Naive thymus-derived CD8-positive, alpha-beta T cell (primary cell): ENCODE data around the gene TBC1D22A. TPM values are rescaled to one million over a fixed set of nuclear protein-coding genes. Genes with fewer than 3 reads are reported as not detected.

Source experiments
- ATAC-seq, 2 donors: fragments of 150-1000 bp; cut with Tn5 transposase in 1 of 2; sonication (Bioruptor Pico), chemical (Tn5 transposase) in 1 of 2; 1 replicate in 1 of 2; 2 replicates in 1 of 2; pipeline ENCODE4 v1.10.0; 2021; ENCODE audit warnings: mild to moderate bottlenecking in 2 of 2, moderate library complexity in 2 of 2
- POLR2A ChIA-PET: fragments of 350-600 bp; sonication (Branson Sonifier 250); formaldehyde crosslinking; loops from one replicate; lab custom pipeline; 2021; ENCODE audit warnings: antibody characterized with exemption; lab: Charles Lee
- DNase-seq, 10 donors: peaks; one replicate each; pipeline versions ENCODE4 v3.0.0 to v3.0.0-alpha.2; 2020 to 2022
- H3K27ac Mint-ChIP-seq, 10 donors: one replicate each; pipeline ENCODE4 v1.8.0; 2020 to 2022; ENCODE audit warnings: mild to moderate bottlenecking in 10 of 10, mixed read lengths in 10 of 10, moderate library complexity in 4 of 10, inconsistent platforms in 1 of 10
- H3K27me3 Mint-ChIP-seq, 5 donors: one replicate each; pipeline ENCODE4 v1.8.0; 2021 to 2022; ENCODE audit warnings: mixed read lengths in 5 of 5
- H3K36me3 Mint-ChIP-seq, 3 donors: one replicate each; pipeline ENCODE4 v1.8.0; 2020 to 2022; ENCODE audit warnings: mixed read lengths in 3 of 3, mild to moderate bottlenecking in 2 of 3, inconsistent platforms in 1 of 3
- H3K4me1 Mint-ChIP-seq, 4 donors: one replicate each; pipeline ENCODE4 v1.8.0; 2021 to 2022; ENCODE audit warnings: mixed read lengths in 4 of 4
- H3K4me3 Mint-ChIP-seq, 10 donors: one replicate each; pipeline ENCODE4 v1.8.0; 2020 to 2022; ENCODE audit warnings: mild to moderate bottlenecking in 10 of 10, mixed read lengths in 10 of 10, moderate library complexity in 6 of 10, inconsistent platforms in 1 of 10
- H3K9me3 Mint-ChIP-seq, 9 donors: one replicate each; pipeline ENCODE4 v1.8.0; 2020 to 2022; ENCODE audit warnings: mixed read lengths in 9 of 9, mild to moderate bottlenecking in 3 of 9, inconsistent platforms in 1 of 9, moderate library complexity in 1 of 9
- polyA plus RNA-seq, 3 donors: library from polyadenylated mRNA; unstranded; fragments of 300-500 nt; fragmentation: Illumina TruSeq; gene quantifications; one replicate each; pipeline ENCODE4 v1.2.3, GENCODE V29; 2021
- total RNA-seq, 8 experiments: library from RNA in 2 of 8; stranded (reverse) in 2 of 8; gene quantifications; one replicate each; pipeline ENCODE4 v1.2.3 and lab custom pipeline; 2021 to 2026

The TBC1D22A gene
- total and polyA plus RNA-seq, 5 experiments from 2014 or later = 23.0 to 57.2 (median 24.6) TPM

DNA sequence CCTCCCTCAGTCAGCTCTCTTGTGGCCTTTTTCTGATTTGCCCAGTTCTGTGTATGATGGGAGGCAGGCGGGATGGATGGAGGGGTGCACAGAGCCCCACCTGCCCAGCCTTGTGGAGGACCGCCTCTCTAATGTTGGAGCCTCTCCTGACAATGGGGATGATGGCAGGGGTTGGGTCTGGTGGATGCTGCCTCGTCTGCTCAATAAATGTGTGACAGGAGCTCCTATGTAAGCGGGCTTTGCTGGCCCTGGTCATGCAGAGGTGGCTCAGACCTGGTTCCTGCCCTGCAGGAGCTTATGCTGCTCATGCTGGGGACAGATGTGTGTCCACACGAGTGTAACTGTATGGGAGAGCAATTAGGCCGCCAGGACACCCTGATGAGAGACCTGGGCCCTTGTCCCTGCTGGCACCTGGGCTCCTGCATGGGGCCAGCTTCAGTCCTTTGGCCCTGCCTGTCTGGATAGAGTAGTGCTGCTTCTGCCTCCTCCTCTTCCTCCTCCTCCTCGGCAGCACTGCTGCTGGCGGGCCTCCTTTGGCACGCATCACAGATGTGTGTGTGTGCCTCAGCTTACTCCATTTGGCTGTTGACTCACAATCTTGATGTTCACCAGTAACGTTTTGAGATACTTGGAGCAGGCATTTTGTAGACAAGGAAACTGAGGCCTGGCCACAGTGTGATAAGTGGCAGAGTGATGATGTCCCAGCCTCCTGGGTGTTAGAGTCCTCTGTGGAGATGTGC lies 131.0 kb downstream of the TBC1D22A start:
- Mint-ChIP-seq H3K36me3 (peaks cover 0 to 67% (median 4%) of the 10 kb centered on the region in 3 donors), H3K4me3 (no peak overlapping the region), H3K9me3 (no peaks in the 10 kb centered on the region), H3K27me3 (no peaks in the 10 kb centered on the region), H3K27ac (peak overlapping the region in 2 of 10 donors; percentile 50 to 75), H3K4me1 (peaks cover 18 to 25% (median 22%) of the 10 kb centered on the region in 4 donors)
- POLR2A ChIA-PET = interaction anchor here (0.6 kb wide), 1 partner anchor 1720 kb away, joined by 4 read pairs; no protein-coding TSS in a partner anchor
- no peak for ATAC-seq
- no peak for DNase-seq

- Mint-ChIP-seq H3K36me3 (peaks cover 0 to 70% (median 6%) of the 10 kb centered on the region in 3 donors), H3K4me3 (no peak overlapping the region), H3K27me3 (no peaks in the 10 kb centered on the region), H3K27ac (no peak overlapping the region), H3K9me3 (no peaks in the 10 kb centered on the region), H3K4me1 (peaks cover 22 to 26% (median 25%) of the 10 kb centered on the region in 4 donors)
- DNase-seq = no peak
- no peak for ATAC-seq
- POLR2A ChIA-PET = no interaction called here
Measured at GRCh38 chr22:46894081-46894671, 131.7 kb downstream of the TBC1D22A start.

DNA sequence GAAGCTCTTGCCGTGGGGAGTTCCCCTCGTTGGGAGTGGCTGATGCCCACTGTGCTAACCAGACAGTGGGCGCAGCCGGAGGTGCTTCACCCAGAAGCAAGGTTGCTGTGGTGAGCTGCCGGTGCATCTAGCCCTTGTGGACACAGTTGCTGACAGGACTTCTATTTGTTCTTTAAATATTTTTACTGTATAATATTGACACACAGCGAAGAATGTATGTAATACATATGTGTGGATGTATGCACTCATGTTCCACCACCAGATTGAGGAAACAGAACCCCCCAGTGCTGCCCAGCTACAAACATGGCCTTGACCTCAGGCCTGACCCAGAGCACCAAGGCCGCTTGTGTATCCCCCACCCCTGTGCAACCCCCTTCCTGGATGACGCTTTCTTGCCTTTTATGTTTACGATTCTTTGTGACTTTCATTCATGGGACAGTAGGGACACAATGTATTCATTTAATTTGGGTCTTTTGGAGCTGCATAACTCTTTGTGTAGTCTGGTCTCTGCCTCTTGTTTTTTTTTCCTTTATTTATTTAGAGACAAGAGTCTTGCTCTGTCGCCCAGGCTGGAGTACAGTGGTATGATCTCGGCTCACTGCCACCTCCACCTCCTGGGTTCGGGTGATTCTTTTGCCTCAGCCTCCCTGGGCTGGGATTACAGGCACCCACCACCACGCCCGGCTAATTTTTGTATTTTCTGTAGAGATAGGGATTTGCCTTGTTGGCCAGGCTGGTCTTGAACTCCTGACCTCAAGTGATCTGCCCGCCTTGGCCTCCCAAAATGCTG lies 132.6 kb downstream of the TBC1D22A start:
- peak overlapping the region in 2 of 10 donors; percentile 1 to 12 for H3K27ac Mint-ChIP-seq
- H3K4me3 Mint-ChIP-seq = no peak overlapping the region
- peaks cover 24 to 27% (median 26%) of the 10 kb centered on the region in 4 donors for H3K4me1 Mint-ChIP-seq
- no peak for DNase-seq
- no peak for ATAC-seq
- H3K36me3 Mint-ChIP-seq = peaks cover 0 to 70% (median 6%) of the 10 kb centered on the region in 3 donors
- H3K9me3 Mint-ChIP-seq = no peaks in the 10 kb centered on the region
- H3K27me3 Mint-ChIP-seq = no peaks in the 10 kb centered on the region
- POLR2A ChIA-PET = no interaction called here

DNA sequence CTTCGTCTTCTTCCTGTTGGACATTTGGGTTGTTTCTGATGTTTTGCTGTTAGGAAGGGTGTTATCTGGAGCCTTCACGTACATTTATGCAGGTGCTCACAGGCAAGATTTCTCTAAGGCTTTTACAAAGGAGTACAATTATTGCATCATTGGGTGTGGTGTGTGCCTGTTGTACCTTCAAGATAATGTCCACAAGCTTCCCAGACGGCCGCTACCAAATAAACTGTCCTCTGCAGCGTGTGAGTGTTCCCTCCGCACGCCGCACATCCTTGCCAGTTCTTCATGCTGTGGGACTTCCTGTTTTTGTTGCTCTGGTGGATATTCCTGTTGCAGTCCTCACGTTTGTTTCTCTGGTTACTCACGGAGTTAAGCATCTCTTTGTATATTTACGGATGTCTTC lies 133.3 kb downstream of the TBC1D22A start:
- peaks cover 28 to 34% (median 30%) of the 10 kb centered on the region in 4 donors for H3K4me1 Mint-ChIP-seq
- H3K4me3 Mint-ChIP-seq = no peak overlapping the region
- ATAC-seq (no peak), DNase-seq (no peak)
- H3K27me3 Mint-ChIP-seq = no peaks in the 10 kb centered on the region
- no peaks in the 10 kb centered on the region for H3K9me3 Mint-ChIP-seq
- peak overlapping the region in 1 of 10 donors; percentile 48 for H3K27ac Mint-ChIP-seq
- H3K36me3 Mint-ChIP-seq = peaks cover 0 to 73% (median 6%) of the 10 kb centered on the region in 3 donors
- POLR2A ChIA-PET = no interaction called here

GRCh38 chr22:46896166-46896565 lies 133.7 kb downstream of the TBC1D22A start:
- POLR2A ChIA-PET = no interaction called here
- Mint-ChIP-seq H3K4me1 (peaks cover 26 to 34% (median 30%) of the 10 kb centered on the region in 4 donors), H3K36me3 (peaks cover 0 to 73% (median 6%) of the 10 kb centered on the region in 3 donors), H3K27ac (peak overlapping the region in 1 of 10 donors; percentile 77), H3K4me3 (no peak overlapping the region), H3K9me3 (no peaks in the 10 kb centered on the region), H3K27me3 (no peaks in the 10 kb centered on the region)
- ATAC-seq (no peak), DNase-seq (no peak)

DNA sequence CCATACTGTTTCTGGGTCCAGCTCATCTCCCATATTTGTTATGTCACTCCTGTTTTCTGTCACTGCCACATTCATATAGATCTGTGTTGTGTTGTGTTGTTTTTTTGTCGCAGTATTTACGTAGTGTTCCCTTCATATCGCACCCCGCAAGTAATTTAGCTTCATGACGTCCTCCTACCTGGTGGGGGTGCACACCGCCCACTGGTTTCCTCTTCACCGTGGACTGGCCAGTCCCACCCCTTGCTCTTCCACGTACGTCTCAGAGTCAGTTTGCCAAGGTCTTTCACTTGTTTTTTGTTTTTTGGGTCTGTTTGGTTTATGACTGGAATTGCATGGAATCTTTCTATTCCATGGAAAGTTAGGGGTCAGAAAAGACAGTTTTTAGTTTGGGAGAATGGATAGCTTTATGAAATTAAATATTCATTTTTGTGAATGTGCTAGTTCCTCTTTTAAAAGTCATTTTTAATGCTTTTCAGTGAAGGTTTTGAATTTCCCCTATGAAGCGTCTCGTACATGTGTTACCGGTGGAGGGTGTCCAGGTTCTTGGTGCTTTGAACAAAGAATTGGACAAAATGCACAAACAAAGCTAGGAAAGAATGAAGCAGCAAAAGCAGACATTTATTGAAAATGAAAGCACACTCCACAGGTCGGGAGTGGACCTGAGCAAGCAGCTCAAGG lies 134.3 kb downstream of the TBC1D22A start:
- POLR2A ChIA-PET = no interaction called here
- H3K9me3 Mint-ChIP-seq = no peaks in the 10 kb centered on the region

DNA sequence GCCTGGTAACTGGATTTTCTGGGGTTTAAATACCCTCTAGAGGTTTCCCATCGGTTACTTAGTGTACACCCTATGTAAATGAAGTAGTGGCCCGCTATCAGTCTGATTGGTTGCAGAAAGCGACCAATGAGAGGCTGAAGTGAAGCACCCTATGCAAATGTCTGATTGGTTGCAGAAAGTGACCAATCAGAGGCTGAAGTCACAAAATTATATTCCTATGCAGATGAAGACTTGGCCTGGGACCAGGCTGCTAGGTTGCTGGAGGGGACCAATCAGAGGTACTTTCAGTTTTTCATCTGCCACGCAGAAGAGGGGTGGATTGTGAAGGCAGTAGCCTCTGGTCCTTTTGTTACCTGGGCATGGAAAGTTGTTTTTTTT lies 134.8 kb downstream of the TBC1D22A start:
- peak overlapping the region in 1 of 10 donors; percentile 9 for H3K27ac Mint-ChIP-seq
- POLR2A ChIA-PET = no interaction called here
- no peak for DNase-seq
- no peaks in the 10 kb centered on the region for H3K27me3 Mint-ChIP-seq
- peaks cover 0 to 74% (median 6%) of the 10 kb centered on the region in 3 donors for H3K36me3 Mint-ChIP-seq
- H3K4me1 Mint-ChIP-seq = peaks cover 23 to 34% (median 31%) of the 10 kb centered on the region in 4 donors
- no peak for ATAC-seq
- H3K9me3 Mint-ChIP-seq = no peaks in the 10 kb centered on the region
- no peak overlapping the region for H3K4me3 Mint-ChIP-seq

More for the DNA sequence above, 134.3 kb downstream of the TBC1D22A start:
- peaks cover 0 to 74% (median 6%) of the 10 kb centered on the region in 3 donors for H3K36me3 Mint-ChIP-seq
- no peak overlapping the region for H3K4me3 Mint-ChIP-seq
- peak overlapping the region in 2 of 10 donors; percentile 56 to 71 for H3K27ac Mint-ChIP-seq
- no peak for ATAC-seq
- no peak for DNase-seq
- H3K4me1 Mint-ChIP-seq = peaks cover 24 to 34% (median 31%) of the 10 kb centered on the region in 4 donors
- no peaks in the 10 kb centered on the region for H3K27me3 Mint-ChIP-seq

GRCh38 chr22:46900549-46900948 lies 138.1 kb downstream of the TBC1D22A start:
- H3K9me3 Mint-ChIP-seq = no peaks in the 10 kb centered on the region
- DNase-seq (no peak), ATAC-seq (no peak)
- peaks cover 0 to 57% (median 4%) of the 10 kb centered on the region in 3 donors for H3K36me3 Mint-ChIP-seq
- no peak overlapping the region for H3K27ac Mint-ChIP-seq
- H3K27me3 Mint-ChIP-seq = no peaks in the 10 kb centered on the region
- peak overlapping the region in 1 of 10 donors; percentile 3 for H3K4me3 Mint-ChIP-seq
- peaks cover 19 to 34% (median 29%) of the 10 kb centered on the region in 4 donors for H3K4me1 Mint-ChIP-seq
- POLR2A ChIA-PET = no interaction called here

DNA sequence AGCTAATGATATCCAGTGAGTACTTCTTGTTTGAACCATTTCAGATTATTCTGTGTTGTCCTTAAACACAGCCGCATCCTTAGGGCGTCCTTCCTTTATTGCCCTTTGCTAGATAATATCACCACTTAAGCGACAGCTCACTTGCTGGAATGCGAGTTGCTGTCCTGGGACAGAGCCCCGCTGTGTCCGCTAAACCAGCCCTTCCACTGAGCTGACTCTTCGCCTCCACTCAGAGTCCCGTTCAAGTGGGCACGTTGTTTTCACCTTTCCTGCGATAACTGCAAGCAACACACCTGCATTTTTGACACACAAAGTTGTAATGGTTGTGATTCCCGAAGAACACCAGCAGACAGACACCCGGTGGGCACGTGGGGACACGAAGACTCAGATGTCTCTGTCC lies 140.0 kb downstream of the TBC1D22A start:
- POLR2A ChIA-PET = no interaction called here
- Mint-ChIP-seq H3K4me3 (no peak overlapping the region), H3K36me3 (peaks cover 0 to 49% (median 1%) of the 10 kb centered on the region in 3 donors), H3K27me3 (no peaks in the 10 kb centered on the region), H3K27ac (peak overlapping the region in 2 of 10 donors; percentile 39 to 64), H3K4me1 (peaks cover 12 to 19% (median 15%) of the 10 kb centered on the region in 4 donors), H3K9me3 (no peaks in the 10 kb centered on the region)
- DNase-seq = no peak
- ATAC-seq = no peak

GRCh38 chr22:46902998-46903916 lies 140.8 kb downstream of the TBC1D22A start:
- no peak overlapping the region for H3K4me3 Mint-ChIP-seq
- H3K27ac Mint-ChIP-seq = no peak overlapping the region
- peaks cover 12 to 19% (median 16%) of the 10 kb centered on the region in 4 donors for H3K4me1 Mint-ChIP-seq
- POLR2A ChIA-PET = no interaction called here
- peaks cover 0 to 53% (median 1%) of the 10 kb centered on the region in 3 donors for H3K36me3 Mint-ChIP-seq
- no peak for ATAC-seq
- no peaks in the 10 kb centered on the region for H3K9me3 Mint-ChIP-seq
- H3K27me3 Mint-ChIP-seq = no peaks in the 10 kb centered on the region
- no peak for DNase-seq

DNA sequence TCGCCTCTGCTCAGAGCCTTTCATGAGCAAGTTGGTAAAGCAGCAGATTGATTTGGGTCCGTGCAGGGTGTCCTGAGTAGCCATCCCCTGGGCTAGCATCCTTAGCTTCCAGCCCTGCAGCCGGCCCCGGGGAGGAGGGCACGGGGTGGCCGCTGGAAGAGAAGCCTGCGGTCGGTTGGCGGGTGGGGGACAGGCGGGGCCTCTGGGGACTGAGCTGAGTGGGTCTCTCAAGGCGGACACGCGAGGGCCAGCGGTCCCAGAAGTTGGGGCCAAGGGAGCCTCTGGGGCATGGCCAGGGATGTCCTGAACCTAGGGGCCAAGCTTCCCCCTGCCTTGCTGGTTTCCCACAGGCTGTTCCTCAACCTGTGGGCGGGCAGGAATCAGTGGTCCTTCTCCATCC lies 143.0 kb downstream of the TBC1D22A start:
- Mint-ChIP-seq H3K9me3 (no peaks in the 10 kb centered on the region), H3K4me3 (no peak overlapping the region), H3K27me3 (no peaks in the 10 kb centered on the region), H3K27ac (no peak overlapping the region), H3K4me1 (peaks cover 3 to 19% (median 9%) of the 10 kb centered on the region in 4 donors), H3K36me3 (peaks cover 0 to 58% (median 0%) of the 10 kb centered on the region in 3 donors)
- POLR2A ChIA-PET = no interaction called here
- no peak for ATAC-seq
- DNase-seq = no peak
